Chondrocyte (in vitro differentiated cells): ENCODE data around the gene MRTFB. TPM values are rescaled to one million over a fixed set of nuclear protein-coding genes. Genes with fewer than 3 reads are reported as not detected.

Experiments used
- DNase-seq: peaks from one replicate; pipeline ENCODE4 v3.0.0; 2021; ENCODE audit warnings: mixed read lengths, low spot score
- H3K27ac Mint-ChIP-seq: one replicate; pipeline ENCODE4 v1.8.0; 2021; ENCODE audit warnings: mild to moderate bottlenecking, moderate library complexity, mixed read lengths; ENCODE audit not compliant: unreplicated experiment
- H3K27me3 Mint-ChIP-seq: 2 replicates; pipeline ENCODE4 v1.8.0; 2021; ENCODE audit warnings: low read depth, mixed read lengths
- H3K36me3 Mint-ChIP-seq: 2 replicates; pipeline ENCODE4 v1.8.0; 2021; ENCODE audit warnings: low read depth, mixed read lengths
- H3K4me1 Mint-ChIP-seq: 2 replicates; pipeline ENCODE4 v1.8.0; 2021; ENCODE audit warnings: low read depth, mild to moderate bottlenecking, mixed read lengths
- H3K4me3 Mint-ChIP-seq: one replicate; pipeline ENCODE4 v1.8.0; 2021; ENCODE audit warnings: mild to moderate bottlenecking, moderate library complexity, mixed read lengths; ENCODE audit not compliant: unreplicated experiment
- H3K9me3 Mint-ChIP-seq: 2 replicates; pipeline ENCODE4 v1.8.0; 2021; ENCODE audit warnings: low read depth, mixed read lengths
- total RNA-seq: library from RNA; stranded (reverse); gene quantifications from 3 replicates; pipeline ENCODE4 v1.2.1, GENCODE V29; 2021
- TF ChIP-seq, protein P1 (sequence below): fragments of 200-600 bp; sonication (generic); IDR thresholded peaks from 2 replicates; pipeline ENCODE4 v1.5.0; 2021; ENCODE audit warnings: antibody characterized with exemption, mild to moderate bottlenecking, moderate library complexity

The MRTFB gene
- total RNA-seq, 1 donor from 2014 or later, result 32.2 TPM

GRCh38 chr16:14051103-14051729 lies 19.9 kb upstream of the MRTFB start:
- no peak for DNase-seq
- TF ChIP-seq, protein P1, sequence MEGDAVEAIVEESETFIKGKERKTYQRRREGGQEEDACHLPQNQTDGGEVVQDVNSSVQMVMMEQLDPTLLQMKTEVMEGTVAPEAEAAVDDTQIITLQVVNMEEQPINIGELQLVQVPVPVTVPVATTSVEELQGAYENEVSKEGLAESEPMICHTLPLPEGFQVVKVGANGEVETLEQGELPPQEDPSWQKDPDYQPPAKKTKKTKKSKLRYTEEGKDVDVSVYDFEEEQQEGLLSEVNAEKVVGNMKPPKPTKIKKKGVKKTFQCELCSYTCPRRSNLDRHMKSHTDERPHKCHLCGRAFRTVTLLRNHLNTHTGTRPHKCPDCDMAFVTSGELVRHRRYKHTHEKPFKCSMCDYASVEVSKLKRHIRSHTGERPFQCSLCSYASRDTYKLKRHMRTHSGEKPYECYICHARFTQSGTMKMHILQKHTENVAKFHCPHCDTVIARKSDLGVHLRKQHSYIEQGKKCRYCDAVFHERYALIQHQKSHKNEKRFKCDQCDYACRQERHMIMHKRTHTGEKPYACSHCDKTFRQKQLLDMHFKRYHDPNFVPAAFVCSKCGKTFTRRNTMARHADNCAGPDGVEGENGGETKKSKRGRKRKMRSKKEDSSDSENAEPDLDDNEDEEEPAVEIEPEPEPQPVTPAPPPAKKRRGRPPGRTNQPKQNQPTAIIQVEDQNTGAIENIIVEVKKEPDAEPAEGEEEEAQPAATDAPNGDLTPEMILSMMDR, result no peak
- Mint-ChIP-seq H3K9me3 (peaks cover 7% of the 10 kb centered on the region), H3K27ac (no peak overlapping the region), H3K4me3 (no peak overlapping the region), H3K4me1 (no peaks in the 10 kb centered on the region), H3K27me3 (no peaks in the 10 kb centered on the region), H3K36me3 (peaks cover under 1% of the 10 kb centered on the region)

DNA sequence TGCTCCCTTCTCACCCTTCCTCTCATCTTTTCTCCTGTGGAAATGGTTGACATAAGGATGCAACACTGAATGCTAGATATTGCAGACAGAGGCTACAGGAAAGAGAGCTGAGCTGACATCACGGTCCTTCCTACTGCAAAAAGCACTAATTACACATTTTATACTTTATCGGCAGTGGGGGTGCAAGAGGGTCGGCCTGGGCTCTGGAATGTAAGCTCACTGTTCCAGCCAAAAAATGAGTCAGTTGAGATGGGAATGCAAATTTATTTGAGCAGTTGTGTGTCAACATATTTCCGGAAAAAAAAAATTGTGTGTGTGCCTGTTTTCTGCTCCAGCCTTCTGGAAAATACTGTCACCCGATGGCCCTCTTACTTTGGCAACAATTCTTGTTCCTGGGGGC lies 14.1 kb upstream of the MRTFB start:
- TF ChIP-seq, protein P1, result no peak
- no peak for DNase-seq
- Mint-ChIP-seq H3K27ac (no peak overlapping the region), H3K9me3 (peaks cover 20% of the 10 kb centered on the region), H3K36me3 (peaks cover 7% of the 10 kb centered on the region), H3K4me3 (no peak overlapping the region), H3K27me3 (no peaks in the 10 kb centered on the region), H3K4me1 (peaks cover 18% of the 10 kb centered on the region)

DNA sequence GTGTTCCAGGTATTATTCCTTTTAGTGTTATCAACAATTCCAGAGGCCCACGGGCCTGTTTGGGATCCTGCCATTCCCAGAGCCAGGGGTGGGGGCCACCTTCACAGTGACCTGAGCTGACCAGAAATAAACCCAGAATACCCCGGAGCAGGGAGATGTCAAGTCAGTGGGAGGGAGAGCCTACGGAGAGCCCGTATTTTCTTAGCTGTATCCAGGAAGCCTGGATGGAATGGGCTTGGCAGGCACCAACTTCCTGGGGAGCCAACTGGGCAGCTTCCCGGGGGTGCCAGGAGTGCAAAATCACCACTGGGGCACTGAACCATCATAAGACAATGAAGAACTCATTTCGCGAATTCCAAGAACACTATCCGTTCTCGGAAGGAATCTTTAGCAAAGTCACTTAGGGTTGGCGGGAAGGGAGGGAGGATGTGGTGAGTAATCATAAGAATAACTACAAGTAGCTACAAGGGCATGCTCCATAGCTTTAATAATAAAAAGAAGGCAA lies 13.2 kb upstream of the MRTFB start:
- H3K4me1 Mint-ChIP-seq, result peaks cover 18% of the 10 kb centered on the region
- peaks cover 20% of the 10 kb centered on the region for H3K9me3 Mint-ChIP-seq
- H3K27me3 Mint-ChIP-seq, result no peaks in the 10 kb centered on the region
- no peak for DNase-seq
- H3K36me3 Mint-ChIP-seq, result peaks cover 7% of the 10 kb centered on the region
- H3K27ac Mint-ChIP-seq, result peak overlapping the region; percentile 32
- H3K4me3 Mint-ChIP-seq, result no peak overlapping the region
- TF ChIP-seq, protein P1, result no peak

DNA sequence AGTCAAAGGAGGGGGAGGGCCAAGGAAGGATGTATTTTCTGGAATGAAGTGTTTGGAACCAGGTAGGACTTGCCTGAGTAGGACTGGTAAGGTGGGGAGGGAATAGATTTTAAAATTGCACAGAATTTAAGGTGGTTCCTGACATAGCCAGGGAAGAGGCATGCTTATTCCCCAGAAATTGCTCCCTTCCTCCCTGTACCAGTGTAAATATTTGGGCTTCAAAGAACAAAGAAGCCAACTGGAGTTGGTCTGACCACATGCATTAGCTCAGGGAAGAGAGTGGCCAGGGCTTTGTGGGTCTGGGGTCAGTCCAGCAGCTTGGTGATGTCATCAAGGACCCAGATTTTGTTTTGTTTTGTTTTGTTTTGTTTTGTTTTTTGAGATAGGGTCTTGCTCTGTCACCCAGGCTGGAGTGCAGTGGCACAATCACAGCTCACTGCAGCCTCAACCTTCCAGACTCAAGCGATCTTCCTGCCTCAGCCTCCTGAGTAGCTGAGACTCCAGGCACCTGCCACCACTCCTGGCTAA lies 9.3 kb upstream of the MRTFB start:
- no peak overlapping the region for H3K27ac Mint-ChIP-seq
- peaks cover 3% of the 10 kb centered on the region for H3K36me3 Mint-ChIP-seq
- peaks cover 12% of the 10 kb centered on the region for H3K9me3 Mint-ChIP-seq
- H3K27me3 Mint-ChIP-seq, result no peaks in the 10 kb centered on the region
- no peak for DNase-seq
- H3K4me3 Mint-ChIP-seq, result no peak overlapping the region
- TF ChIP-seq, protein P1, result no peak
- peaks cover 17% of the 10 kb centered on the region for H3K4me1 Mint-ChIP-seq

GRCh38 chr16:14062261-14062660 lies 8.9 kb upstream of the MRTFB start:
- peaks cover under 1% of the 10 kb centered on the region for H3K36me3 Mint-ChIP-seq
- peaks cover 12% of the 10 kb centered on the region for H3K4me1 Mint-ChIP-seq
- DNase-seq, result no peak
- no peaks in the 10 kb centered on the region for H3K27me3 Mint-ChIP-seq
- no peak overlapping the region for H3K4me3 Mint-ChIP-seq
- no peak overlapping the region for H3K27ac Mint-ChIP-seq
- peaks cover 8% of the 10 kb centered on the region for H3K9me3 Mint-ChIP-seq
- TF ChIP-seq, protein P1, result no peak
